ENCODE measurements around the gene BIVM. TPM values are rescaled to one million over a fixed set of nuclear protein-coding genes. Genes with fewer than 3 reads are reported as not detected.

BIVM gene
- total RNA-seq, 1 donor from 2014 or later = 13.6 TPM

DNA sequence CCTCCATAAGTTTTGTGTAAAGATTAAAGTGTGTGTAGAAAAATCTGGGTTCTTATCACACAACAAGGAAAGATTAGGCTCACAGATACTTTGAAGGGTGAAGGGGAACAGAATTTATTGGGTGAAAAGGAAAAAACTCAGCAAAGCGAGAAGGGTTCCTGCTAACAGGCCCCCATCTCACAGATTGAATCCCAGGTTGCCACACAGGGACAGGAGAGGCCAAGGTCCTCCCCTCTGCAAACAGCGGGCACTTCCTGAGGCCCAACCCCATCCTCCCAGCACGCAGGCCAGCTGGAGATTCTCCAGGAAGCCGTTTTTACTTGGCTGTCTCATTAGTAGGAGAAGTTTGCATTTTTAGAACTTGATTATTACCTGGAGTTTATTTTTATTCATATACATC is 31.7 kb downstream of the BIVM start:
- no peak overlapping the region for H3K4me3 Mint-ChIP-seq
- TF ChIP-seq EZH2 (IDR thresholded peaks at IDR 0.05) (no peak), EZH2phosphoT487 (IDR thresholded peaks at IDR 0.05) (no peak)
- TF ChIP-seq, protein P1, sequence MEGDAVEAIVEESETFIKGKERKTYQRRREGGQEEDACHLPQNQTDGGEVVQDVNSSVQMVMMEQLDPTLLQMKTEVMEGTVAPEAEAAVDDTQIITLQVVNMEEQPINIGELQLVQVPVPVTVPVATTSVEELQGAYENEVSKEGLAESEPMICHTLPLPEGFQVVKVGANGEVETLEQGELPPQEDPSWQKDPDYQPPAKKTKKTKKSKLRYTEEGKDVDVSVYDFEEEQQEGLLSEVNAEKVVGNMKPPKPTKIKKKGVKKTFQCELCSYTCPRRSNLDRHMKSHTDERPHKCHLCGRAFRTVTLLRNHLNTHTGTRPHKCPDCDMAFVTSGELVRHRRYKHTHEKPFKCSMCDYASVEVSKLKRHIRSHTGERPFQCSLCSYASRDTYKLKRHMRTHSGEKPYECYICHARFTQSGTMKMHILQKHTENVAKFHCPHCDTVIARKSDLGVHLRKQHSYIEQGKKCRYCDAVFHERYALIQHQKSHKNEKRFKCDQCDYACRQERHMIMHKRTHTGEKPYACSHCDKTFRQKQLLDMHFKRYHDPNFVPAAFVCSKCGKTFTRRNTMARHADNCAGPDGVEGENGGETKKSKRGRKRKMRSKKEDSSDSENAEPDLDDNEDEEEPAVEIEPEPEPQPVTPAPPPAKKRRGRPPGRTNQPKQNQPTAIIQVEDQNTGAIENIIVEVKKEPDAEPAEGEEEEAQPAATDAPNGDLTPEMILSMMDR (IDR thresholded peaks at IDR 0.05) = no peak
- Histone ChIP-seq H3K36me3 (no peaks in the 10 kb centered on the region), H4K20me1 (ENCODE audit: low read depth) (no peaks in the 10 kb centered on the region), H3K4me3 (no peak overlapping the region), H3K27ac (no peak overlapping the region), H2AFZ (replicated peaks) (no peak overlapping the region), H3K4me2 (no peak overlapping the region), H3K27me3 (no peaks in the 10 kb centered on the region), H3F3A (ENCODE audit: low read depth) (no peaks in the 10 kb centered on the region), H3K9ac (no peak overlapping the region), H3K4me1 (no peaks in the 10 kb centered on the region), H3K79me2 (ENCODE audit: low read depth) (no peaks in the 10 kb centered on the region), H3K9me3 (ENCODE audit: low read depth) (no peaks in the 10 kb centered on the region)
- no peak for DNase-seq (ENCODE audit: low spot score)
- H3K27me3 Mint-ChIP-seq (ENCODE audit: insufficient read depth, low read depth) = no peaks in the 10 kb centered on the region
- H3K4me1 Mint-ChIP-seq = no peaks in the 10 kb centered on the region
- no peaks in the 10 kb centered on the region for H3K9me3 Mint-ChIP-seq
- H3K36me3 Mint-ChIP-seq = no peaks in the 10 kb centered on the region
- H3K27ac Mint-ChIP-seq = no peak overlapping the region

DNA sequence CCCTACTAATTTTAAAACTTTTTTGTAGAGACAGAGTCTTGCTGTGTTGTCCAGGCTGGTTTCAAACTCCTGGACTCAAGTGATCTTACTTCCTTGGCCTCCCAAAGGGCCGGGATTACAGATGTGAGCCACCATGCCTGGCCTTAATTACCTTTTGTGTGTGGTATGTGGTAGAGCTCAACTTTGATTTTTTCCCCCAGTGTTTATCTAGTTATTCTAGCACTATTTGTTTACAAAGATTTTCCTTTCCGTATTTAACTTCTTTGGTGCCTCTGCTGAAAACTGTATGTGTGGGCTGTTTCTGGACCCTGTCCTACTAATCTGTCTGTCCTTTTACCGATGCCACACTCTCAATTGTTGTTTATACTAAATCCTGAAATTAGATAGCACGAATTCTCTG is 37.6 kb downstream of the BIVM start:
- no peak overlapping the region for H3K4me3 ChIP-seq
- no peaks in the 10 kb centered on the region for H3K79me2 ChIP-seq (ENCODE audit: low read depth)
- H2AFZ ChIP-seq (replicated peaks) = no peak overlapping the region
- no peaks in the 10 kb centered on the region for H3K4me1 ChIP-seq
- H3K27me3 ChIP-seq = no peaks in the 10 kb centered on the region
- no peak for DNase-seq (ENCODE audit: low spot score)
- no peak overlapping the region for H3K9ac ChIP-seq
- TF ChIP-seq, protein P1 (IDR thresholded peaks at IDR 0.05) = no peak
- TF ChIP-seq EZH2 (IDR thresholded peaks at IDR 0.05) = no peak
- no peak for TF ChIP-seq EZH2phosphoT487 (IDR thresholded peaks at IDR 0.05)
- H3K27ac ChIP-seq = no peak overlapping the region
- Mint-ChIP-seq H3K4me1 (no peaks in the 10 kb centered on the region), H3K9me3 (no peaks in the 10 kb centered on the region), H3K27ac (no peak overlapping the region), H3K36me3 (peaks cover 4% of the 10 kb centered on the region), H3K27me3 (ENCODE audit: insufficient read depth, low read depth) (no peaks in the 10 kb centered on the region), H3K4me3 (no peak overlapping the region)
- no peaks in the 10 kb centered on the region for H3K36me3 ChIP-seq
- H3F3A ChIP-seq (ENCODE audit: low read depth) = no peaks in the 10 kb centered on the region
- no peaks in the 10 kb centered on the region for H4K20me1 ChIP-seq (ENCODE audit: low read depth)
- no peak overlapping the region for H3K4me2 ChIP-seq
- no peaks in the 10 kb centered on the region for H3K9me3 ChIP-seq (ENCODE audit: low read depth)

DNA sequence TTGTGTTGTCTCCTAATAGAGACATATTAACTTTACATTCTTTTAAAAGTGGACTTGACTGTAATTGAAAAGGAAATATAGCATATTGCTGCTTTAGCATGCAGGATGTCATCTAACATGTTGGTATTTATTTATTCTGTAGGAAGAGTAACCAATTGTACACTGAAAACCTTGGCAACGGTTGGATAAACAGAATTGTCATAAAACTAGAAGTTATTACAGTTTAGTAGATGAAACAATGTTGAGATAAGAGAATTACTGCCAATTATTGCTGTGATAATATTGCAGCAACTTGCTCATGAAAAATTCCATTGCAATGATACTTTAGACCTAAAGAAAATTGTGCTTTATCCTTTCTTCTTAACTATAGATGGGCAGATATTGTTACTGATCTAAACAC is 39.4 kb downstream of the BIVM start:
- Histone ChIP-seq H3K9me3 (ENCODE audit: low read depth) (no peaks in the 10 kb centered on the region), H3K4me1 (no peaks in the 10 kb centered on the region), H3K36me3 (no peaks in the 10 kb centered on the region), H3F3A (ENCODE audit: low read depth) (no peaks in the 10 kb centered on the region), H3K4me2 (no peak overlapping the region), H3K27me3 (no peaks in the 10 kb centered on the region), H3K79me2 (ENCODE audit: low read depth) (no peaks in the 10 kb centered on the region), H3K27ac (no peak overlapping the region), H3K9ac (no peak overlapping the region), H2AFZ (replicated peaks) (no peak overlapping the region), H4K20me1 (ENCODE audit: low read depth) (no peaks in the 10 kb centered on the region), H3K4me3 (no peak overlapping the region)
- Mint-ChIP-seq H3K4me3 (no peak overlapping the region), H3K36me3 (peaks cover 4% of the 10 kb centered on the region), H3K4me1 (no peaks in the 10 kb centered on the region), H3K9me3 (no peaks in the 10 kb centered on the region), H3K27me3 (ENCODE audit: insufficient read depth, low read depth) (no peaks in the 10 kb centered on the region), H3K27ac (no peak overlapping the region)
- TF ChIP-seq EZH2phosphoT487 (IDR thresholded peaks at IDR 0.05) (no peak), EZH2 (IDR thresholded peaks at IDR 0.05) (no peak)
- TF ChIP-seq, protein P1 (IDR thresholded peaks at IDR 0.05) = no peak
- DNase-seq (ENCODE audit: low spot score) = no peak

All from neural progenitor cell (in vitro differentiated cells).